ENCODE results near the gene SCGB1A1.

DNA sequence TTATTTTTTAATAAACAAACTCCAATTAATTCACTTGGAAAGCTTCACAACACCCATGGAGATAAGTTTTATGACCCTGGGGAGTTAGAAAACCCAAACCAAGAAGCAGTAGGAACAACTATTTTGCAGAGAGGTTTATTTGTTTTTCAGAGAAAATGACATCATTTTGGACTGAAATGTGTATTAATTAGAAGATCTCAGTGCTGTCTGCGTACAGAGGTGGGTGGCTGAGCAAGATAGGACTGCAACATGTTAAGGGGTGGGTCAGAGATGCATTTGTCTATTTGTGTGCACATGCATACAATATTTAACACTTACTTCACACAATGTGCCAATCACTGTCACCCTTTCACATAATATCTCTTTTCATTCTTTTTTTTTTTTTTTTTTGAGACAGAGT is 1.1 kb downstream of the SCGB1A1 start:
- TF ChIP-seq, protein P1, sequence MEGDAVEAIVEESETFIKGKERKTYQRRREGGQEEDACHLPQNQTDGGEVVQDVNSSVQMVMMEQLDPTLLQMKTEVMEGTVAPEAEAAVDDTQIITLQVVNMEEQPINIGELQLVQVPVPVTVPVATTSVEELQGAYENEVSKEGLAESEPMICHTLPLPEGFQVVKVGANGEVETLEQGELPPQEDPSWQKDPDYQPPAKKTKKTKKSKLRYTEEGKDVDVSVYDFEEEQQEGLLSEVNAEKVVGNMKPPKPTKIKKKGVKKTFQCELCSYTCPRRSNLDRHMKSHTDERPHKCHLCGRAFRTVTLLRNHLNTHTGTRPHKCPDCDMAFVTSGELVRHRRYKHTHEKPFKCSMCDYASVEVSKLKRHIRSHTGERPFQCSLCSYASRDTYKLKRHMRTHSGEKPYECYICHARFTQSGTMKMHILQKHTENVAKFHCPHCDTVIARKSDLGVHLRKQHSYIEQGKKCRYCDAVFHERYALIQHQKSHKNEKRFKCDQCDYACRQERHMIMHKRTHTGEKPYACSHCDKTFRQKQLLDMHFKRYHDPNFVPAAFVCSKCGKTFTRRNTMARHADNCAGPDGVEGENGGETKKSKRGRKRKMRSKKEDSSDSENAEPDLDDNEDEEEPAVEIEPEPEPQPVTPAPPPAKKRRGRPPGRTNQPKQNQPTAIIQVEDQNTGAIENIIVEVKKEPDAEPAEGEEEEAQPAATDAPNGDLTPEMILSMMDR (IDR thresholded peaks at IDR 0.05): no peak
- no peak for TF ChIP-seq ZFX (IDR thresholded peaks at IDR 0.05; ENCODE audit: borderline replicate concordance)
